HepG2 (cell line): ENCODE measurements around the gene TCF7L2. TPM values are rescaled to one million over a fixed set of nuclear protein-coding genes. Genes with fewer than 3 reads are reported as not detected.

ENCODE experiments used
- BRCA1 ChIP-seq: sonication (generic); formaldehyde crosslinking; IDR thresholded peaks from 2 replicates; pipeline ENCODE4 v1.4.0; 2020; ENCODE audit warnings: missing genetic modification reagents
- CEBPG ChIP-seq: IDR thresholded peaks from 2 replicates; pipeline ENCODE4 v1.6.1; 2016
- CERS6 ChIP-seq: sonication (generic); formaldehyde crosslinking; IDR thresholded peaks from 2 replicates; pipeline ENCODE4 v1.5.0; 2020; ENCODE audit warnings: missing genetic modification reagents
- FOSL1 ChIP-seq: sonication (generic); formaldehyde crosslinking; IDR thresholded peaks from 2 replicates; pipeline ENCODE4 v1.9.0; 2021; ENCODE audit warnings: missing genetic modification reagents, borderline replicate concordance
- FOXA3 ChIP-seq: IDR thresholded peaks from 2 replicates; pipeline ENCODE4 v1.6.1; 2016; ENCODE audit warnings: missing genetic modification reagents, missing compliant biosample characterization
- HHEX ChIP-seq: IDR thresholded peaks from 2 replicates; pipeline ENCODE4 v1.6.1; 2016; ENCODE audit warnings: control low read depth
- KLF6 ChIP-seq: IDR thresholded peaks from 2 replicates; pipeline ENCODE4 v1.8.0; 2016; ENCODE audit warnings: missing biosample characterization, missing genetic modification reagents
- KMT2B ChIP-seq: IDR thresholded peaks from 2 replicates; pipeline ENCODE4 v1.6.1; 2016; ENCODE audit warnings: missing genetic modification reagents, missing compliant biosample characterization
- MAFF ChIP-seq: IDR thresholded peaks from 2 replicates; pipeline ENCODE4 v1.6.1; 2011; ENCODE audit warnings: low read depth, low read length, improper control_type of control experiment
- MTA3 ChIP-seq: sonication (generic); formaldehyde crosslinking; IDR thresholded peaks from 2 replicates; pipeline ENCODE4 v1.4.0; 2020; ENCODE audit warnings: missing genetic modification reagents
- PAF1 ChIP-seq: IDR thresholded peaks from 2 replicates; pipeline ENCODE4 v1.6.1; 2016; ENCODE audit warnings: missing genetic modification reagents, missing compliant biosample characterization
- RAD51 ChIP-seq: fragments of 450-650 bp; IDR thresholded peaks from 2 replicates; pipeline ENCODE4 v1.6.1; 2016; ENCODE audit warnings: borderline replicate concordance
- RCOR2 ChIP-seq: IDR thresholded peaks from 2 replicates; pipeline ENCODE4 v1.6.1; 2016; ENCODE audit warnings: missing biosample characterization, missing genetic modification reagents
- SOX5 ChIP-seq: IDR thresholded peaks from 2 replicates; pipeline ENCODE4 v1.6.1; 2016; ENCODE audit warnings: borderline replicate concordance
- SP2 ChIP-seq: sonication (generic); formaldehyde crosslinking; IDR thresholded peaks from 2 replicates; pipeline ENCODE4 v1.5.1; 2020; ENCODE audit warnings: mild to moderate bottlenecking, missing genetic modification reagents
- ZEB1 ChIP-seq: IDR thresholded peaks from 2 replicates; pipeline ENCODE4 v1.6.1; 2012; ENCODE audit warnings: mild to moderate bottlenecking, low read depth, inconsistent platforms; ENCODE audit not compliant: insufficient replicate concordance
- ZNF460 ChIP-seq: sonication (generic); formaldehyde crosslinking; IDR thresholded peaks from 2 replicates; pipeline ENCODE4 v1.5.1; 2020; ENCODE audit warnings: missing genetic modification reagents, mild to moderate bottlenecking, borderline replicate concordance
- ZNF577 ChIP-seq: sonication (generic); formaldehyde crosslinking; IDR thresholded peaks from 2 replicates; pipeline ENCODE4 v1.4.0; 2020; ENCODE audit warnings: mild to moderate bottlenecking, low read depth, missing genetic modification reagents, borderline replicate concordance
- ZNF629 ChIP-seq: sonication (generic); formaldehyde crosslinking; conservative IDR thresholded peaks from 2 replicates; pipeline ENCODE4 v1.5.0; 2020; ENCODE audit warnings: missing genetic modification reagents
- ZNF747 ChIP-seq: sonication (generic); formaldehyde crosslinking; IDR thresholded peaks from 2 replicates; pipeline ENCODE4 v1.8.1; 2023; ENCODE audit warnings: missing genetic modification reagents, mild to moderate bottlenecking, borderline replicate concordance
- polyA plus RNA-seq, 8 experiments: library from polyadenylated mRNA; depleted of rRNA in 3 of 8; stranded (reverse) in 7 of 8; unstranded in 1 of 8; fragments of >200 nt; fragmentation: Illumina TruSeq in 4 of 8; extraction: Trizol in 4 of 8; gene quantifications; 2 replicates each; pipeline versions ENCODE4 v1.2.1 to v1.2.3, GENCODE V29; 2011 to 2016; ENCODE audit warnings: low read depth in 4 of 8, missing spikeins in 1 of 8, mixed read lengths in 1 of 8; ENCODE audit not compliant: insufficient read depth in 1 of 8
- total RNA-seq, 5 experiments: library from RNA; depleted of rRNA; stranded (reverse); fragments of >200 nt; fragmentation: Illumina TruSeq; extraction: Trizol; gene quantifications; 2 replicates each; pipeline ENCODE4 v1.2.3, GENCODE V29; 2016; ENCODE audit warnings: low read depth in 1 of 5
- TF ChIP-seq, protein P1 (sequence below): sonication (generic); formaldehyde crosslinking; IDR thresholded peaks from 2 replicates; pipeline ENCODE4 v1.5.0; 2020; ENCODE audit warnings: missing genetic modification reagents
- TF ChIP-seq, protein P2 (sequence below): sonication (generic); formaldehyde crosslinking; IDR thresholded peaks from 2 replicates; pipeline ENCODE4 v1.5.1; 2020; ENCODE audit warnings: missing genetic modification reagents, mild to moderate bottlenecking, borderline replicate concordance
- TF ChIP-seq, protein P3 (sequence below): sonication (generic); formaldehyde crosslinking; IDR thresholded peaks from 2 replicates; pipeline ENCODE4 v1.4.0; 2020; ENCODE audit warnings: missing genetic modification reagents

The TCF7L2 gene
- total and polyA plus RNA-seq, 2 of the 13 experiments (the other 11 are each of a cell fraction or from before 2014, with no cell fraction given) = 3.9 to 13.7 TPM

DNA sequence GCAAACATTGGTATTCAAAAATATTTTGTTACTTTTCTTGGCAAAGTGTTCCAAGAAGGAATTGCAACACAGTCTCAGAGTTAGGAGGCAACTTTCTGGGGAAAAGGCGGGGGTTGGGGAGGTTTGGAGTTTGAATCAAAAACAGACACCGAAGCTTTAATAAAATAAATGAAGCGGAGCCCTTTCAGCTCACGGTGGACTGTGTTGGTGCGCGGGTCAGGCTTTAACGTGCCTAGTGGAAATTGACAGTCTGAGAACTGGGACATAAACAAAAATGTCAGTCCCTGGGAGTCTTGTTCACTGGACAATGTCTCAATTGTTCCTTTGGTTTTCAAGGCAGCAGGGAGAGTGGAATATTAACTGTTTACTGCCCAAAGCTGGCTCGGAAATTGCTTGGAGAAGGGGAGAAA is 109.3 kb downstream of the TCF7L2 start (continued):
- TF ChIP-seq, protein P1, sequence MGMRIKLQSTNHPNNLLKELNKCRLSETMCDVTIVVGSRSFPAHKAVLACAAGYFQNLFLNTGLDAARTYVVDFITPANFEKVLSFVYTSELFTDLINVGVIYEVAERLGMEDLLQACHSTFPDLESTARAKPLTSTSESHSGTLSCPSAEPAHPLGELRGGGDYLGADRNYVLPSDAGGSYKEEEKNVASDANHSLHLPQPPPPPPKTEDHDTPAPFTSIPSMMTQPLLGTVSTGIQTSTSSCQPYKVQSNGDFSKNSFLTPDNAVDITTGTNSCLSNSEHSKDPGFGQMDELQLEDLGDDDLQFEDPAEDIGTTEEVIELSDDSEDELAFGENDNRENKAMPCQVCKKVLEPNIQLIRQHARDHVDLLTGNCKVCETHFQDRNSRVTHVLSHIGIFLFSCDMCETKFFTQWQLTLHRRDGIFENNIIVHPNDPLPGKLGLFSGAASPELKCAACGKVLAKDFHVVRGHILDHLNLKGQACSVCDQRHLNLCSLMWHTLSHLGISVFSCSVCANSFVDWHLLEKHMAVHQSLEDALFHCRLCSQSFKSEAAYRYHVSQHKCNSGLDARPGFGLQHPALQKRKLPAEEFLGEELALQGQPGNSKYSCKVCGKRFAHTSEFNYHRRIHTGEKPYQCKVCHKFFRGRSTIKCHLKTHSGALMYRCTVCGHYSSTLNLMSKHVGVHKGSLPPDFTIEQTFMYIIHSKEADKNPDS = no peak
- no peak for TF ChIP-seq RCOR2 (CRISPR knock-in tag)
- no peak for TF ChIP-seq HHEX
- no peak for TF ChIP-seq ZNF747 (CRISPR knock-in tag)
- TF ChIP-seq SP2 (CRISPR knock-in tag) = no peak
- no peak for TF ChIP-seq BRCA1
- no peak for TF ChIP-seq CERS6 (CRISPR knock-in tag)
- TF ChIP-seq FOSL1 (CRISPR knock-in tag) = no peak
- TF ChIP-seq PAF1 (CRISPR knock-in tag) = no peak
- TF ChIP-seq ZEB1 = no peak
- no peak for TF ChIP-seq KLF6 (CRISPR knock-in tag)
- TF ChIP-seq ZNF577 (CRISPR knock-in tag) = no peak
- TF ChIP-seq ZNF460 = no peak
- TF ChIP-seq MAFF = no peak
- TF ChIP-seq RAD51 = no peak
- no peak for TF ChIP-seq KMT2B (CRISPR knock-in tag)
- TF ChIP-seq FOXA3 (CRISPR knock-in tag) = no peak
- TF ChIP-seq MTA3 (CRISPR knock-in tag) = no peak
- TF ChIP-seq ZNF629 (CRISPR knock-in tag) = 0 out of 2 replicates have a peak, but pooled peaks have one; percentile 7
- TF ChIP-seq, protein P2, sequence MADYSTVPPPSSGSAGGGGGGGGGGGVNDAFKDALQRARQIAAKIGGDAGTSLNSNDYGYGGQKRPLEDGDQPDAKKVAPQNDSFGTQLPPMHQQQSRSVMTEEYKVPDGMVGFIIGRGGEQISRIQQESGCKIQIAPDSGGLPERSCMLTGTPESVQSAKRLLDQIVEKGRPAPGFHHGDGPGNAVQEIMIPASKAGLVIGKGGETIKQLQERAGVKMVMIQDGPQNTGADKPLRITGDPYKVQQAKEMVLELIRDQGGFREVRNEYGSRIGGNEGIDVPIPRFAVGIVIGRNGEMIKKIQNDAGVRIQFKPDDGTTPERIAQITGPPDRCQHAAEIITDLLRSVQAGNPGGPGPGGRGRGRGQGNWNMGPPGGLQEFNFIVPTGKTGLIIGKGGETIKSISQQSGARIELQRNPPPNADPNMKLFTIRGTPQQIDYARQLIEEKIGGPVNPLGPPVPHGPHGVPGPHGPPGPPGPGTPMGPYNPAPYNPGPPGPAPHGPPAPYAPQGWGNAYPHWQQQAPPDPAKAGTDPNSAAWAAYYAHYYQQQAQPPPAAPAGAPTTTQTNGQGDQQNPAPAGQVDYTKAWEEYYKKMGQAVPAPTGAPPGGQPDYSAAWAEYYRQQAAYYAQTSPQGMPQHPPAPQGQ = no peak
- TF ChIP-seq CEBPG (CRISPR knock-in tag) = peak; percentile 23; the same call in 1 of the 2 replicates
- TF ChIP-seq, protein P3, sequence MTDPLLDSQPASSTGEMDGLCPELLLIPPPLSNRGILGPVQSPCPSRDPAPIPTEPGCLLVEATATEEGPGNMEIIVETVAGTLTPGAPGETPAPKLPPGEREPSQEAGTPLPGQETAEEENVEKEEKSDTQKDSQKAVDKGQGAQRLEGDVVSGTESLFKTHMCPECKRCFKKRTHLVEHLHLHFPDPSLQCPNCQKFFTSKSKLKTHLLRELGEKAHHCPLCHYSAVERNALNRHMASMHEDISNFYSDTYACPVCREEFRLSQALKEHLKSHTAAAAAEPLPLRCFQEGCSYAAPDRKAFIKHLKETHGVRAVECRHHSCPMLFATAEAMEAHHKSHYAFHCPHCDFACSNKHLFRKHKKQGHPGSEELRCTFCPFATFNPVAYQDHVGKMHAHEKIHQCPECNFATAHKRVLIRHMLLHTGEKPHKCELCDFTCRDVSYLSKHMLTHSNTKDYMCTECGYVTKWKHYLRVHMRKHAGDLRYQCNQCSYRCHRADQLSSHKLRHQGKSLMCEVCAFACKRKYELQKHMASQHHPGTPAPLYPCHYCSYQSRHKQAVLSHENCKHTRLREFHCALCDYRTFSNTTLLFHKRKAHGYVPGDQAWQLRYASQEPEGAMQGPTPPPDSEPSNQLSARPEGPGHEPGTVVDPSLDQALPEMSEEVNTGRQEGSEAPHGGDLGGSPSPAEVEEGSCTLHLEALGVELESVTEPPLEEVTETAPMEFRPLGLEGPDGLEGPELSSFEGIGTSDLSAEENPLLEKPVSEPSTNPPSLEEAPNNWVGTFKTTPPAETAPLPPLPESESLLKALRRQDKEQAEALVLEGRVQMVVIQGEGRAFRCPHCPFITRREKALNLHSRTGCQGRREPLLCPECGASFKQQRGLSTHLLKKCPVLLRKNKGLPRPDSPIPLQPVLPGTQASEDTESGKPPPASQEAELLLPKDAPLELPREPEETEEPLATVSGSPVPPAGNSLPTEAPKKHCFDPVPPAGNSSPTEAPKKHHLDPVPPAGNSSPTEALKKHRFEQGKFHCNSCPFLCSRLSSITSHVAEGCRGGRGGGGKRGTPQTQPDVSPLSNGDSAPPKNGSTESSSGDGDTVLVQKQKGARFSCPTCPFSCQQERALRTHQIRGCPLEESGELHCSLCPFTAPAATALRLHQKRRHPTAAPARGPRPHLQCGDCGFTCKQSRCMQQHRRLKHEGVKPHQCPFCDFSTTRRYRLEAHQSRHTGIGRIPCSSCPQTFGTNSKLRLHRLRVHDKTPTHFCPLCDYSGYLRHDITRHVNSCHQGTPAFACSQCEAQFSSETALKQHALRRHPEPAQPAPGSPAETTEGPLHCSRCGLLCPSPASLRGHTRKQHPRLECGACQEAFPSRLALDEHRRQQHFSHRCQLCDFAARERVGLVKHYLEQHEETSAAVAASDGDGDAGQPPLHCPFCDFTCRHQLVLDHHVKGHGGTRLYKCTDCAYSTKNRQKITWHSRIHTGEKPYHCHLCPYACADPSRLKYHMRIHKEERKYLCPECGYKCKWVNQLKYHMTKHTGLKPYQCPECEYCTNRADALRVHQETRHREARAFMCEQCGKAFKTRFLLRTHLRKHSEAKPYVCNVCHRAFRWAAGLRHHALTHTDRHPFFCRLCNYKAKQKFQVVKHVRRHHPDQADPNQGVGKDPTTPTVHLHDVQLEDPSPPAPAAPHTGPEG (CRISPR knock-in tag) = 0 out of 2 replicates have a peak, but pooled peaks have one; percentile 15
- TF ChIP-seq SOX5 = peak; percentile 73; the same call in 1 of the 2 replicates
